ENCODE data around the gene PI3.
"Not testable (repeated sequence)": the region's sequence is repeated elsewhere in the genome, so short reads cannot be mapped to it uniquely, and the experiment has no call there.

The PI3 gene, protein sequence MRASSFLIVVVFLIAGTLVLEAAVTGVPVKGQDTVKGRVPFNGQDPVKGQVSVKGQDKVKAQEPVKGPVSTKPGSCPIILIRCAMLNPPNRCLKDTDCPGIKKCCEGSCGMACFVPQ

DNA sequence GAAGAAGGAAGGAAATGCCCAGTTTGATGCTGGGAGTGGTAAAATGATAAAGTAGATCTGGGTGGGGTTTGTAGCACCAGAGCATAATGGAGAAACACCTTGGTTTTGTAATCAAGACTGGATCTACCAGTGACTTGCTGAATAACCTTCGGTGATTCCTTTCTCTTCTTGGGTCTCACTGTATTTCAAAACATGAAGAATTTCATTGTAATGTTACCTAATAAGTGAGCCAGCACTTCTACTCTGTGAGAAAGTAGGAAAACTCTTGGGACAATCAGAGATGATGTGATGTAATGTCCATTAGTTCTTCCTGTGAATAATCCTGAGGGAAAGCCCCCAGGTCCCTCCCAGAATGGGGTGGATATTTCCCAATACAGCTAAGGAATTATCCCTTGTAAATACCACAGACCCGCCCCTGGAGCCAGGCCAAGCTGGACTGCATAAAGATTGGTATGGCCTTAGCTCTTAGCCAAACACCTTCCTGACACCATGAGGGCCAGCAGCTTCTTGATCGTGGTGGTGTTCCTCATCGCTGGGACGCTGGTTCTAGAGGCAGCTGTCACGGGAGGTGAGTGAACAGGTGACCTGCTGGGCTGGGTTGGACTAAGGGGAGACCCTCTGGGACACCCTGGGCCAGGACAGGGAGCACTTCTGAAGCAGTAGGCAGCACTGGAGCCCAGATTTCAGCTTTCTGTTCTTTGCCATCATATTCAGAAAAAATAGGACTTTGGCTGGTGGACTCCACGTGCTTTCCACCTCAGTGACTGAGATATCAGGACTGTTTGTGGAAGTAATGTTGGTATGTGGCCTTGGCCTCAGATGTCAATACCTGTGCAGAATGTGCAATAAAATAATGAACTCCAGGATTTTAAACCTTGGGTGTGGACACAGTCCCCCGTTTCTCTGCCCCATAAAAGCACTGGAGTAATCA lies at the start of gene PI3:
PI3 (plus strand) TSS at position 469 of the 931 bp plus-strand sequence; CDS start at position 490, 21 bp downstream.
- no peak for DNase-seq (ENCODE audit: low read depth in 2 of 2, low spot score in 1 of 2)

DNA sequence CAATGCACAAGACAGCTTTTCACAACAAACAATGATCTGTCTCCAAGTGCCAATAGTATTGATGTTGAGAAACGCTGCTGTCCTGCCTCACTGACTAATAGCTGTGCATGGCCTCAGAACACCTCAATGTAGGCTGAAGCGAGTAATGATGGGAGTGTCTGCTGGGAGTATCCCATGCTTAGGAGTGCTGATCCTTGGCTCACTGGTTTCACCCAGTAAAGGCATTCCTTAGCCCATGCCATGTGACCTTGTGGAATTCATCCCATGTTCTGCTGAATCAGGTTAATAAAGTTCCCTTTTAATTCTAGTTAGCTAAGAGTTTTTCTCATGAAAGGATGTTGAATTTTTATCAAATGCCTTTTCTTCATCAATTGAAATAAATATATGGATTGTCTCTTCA lies 46.6 kb upstream of the PI3 start:
- no peak for DNase-seq (ENCODE audit: low read depth in 2 of 2, low spot score in 1 of 2)

DNA sequence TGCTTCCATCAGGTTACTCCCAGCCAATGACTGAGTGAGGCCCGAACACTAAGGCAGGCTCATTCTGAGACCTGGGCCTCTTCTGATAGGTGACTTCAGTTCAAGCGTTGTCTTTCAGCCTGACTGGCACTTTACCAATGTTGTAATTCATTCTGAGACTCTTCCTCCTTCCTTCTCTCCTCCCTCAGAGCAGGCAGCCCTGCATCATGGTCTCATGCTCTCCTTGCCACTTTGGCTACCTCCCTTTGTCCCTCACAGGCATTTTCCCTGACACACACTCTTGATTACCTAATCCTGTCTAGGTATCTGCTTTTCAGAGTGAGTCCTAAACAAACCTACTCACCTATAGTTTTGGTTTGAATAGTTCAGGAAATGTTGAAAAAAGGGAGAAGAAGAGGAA lies 37.8 kb upstream of the PI3 start:
- no peak for DNase-seq (ENCODE audit: low read depth in 2 of 2, low spot score in 1 of 2)

DNA sequence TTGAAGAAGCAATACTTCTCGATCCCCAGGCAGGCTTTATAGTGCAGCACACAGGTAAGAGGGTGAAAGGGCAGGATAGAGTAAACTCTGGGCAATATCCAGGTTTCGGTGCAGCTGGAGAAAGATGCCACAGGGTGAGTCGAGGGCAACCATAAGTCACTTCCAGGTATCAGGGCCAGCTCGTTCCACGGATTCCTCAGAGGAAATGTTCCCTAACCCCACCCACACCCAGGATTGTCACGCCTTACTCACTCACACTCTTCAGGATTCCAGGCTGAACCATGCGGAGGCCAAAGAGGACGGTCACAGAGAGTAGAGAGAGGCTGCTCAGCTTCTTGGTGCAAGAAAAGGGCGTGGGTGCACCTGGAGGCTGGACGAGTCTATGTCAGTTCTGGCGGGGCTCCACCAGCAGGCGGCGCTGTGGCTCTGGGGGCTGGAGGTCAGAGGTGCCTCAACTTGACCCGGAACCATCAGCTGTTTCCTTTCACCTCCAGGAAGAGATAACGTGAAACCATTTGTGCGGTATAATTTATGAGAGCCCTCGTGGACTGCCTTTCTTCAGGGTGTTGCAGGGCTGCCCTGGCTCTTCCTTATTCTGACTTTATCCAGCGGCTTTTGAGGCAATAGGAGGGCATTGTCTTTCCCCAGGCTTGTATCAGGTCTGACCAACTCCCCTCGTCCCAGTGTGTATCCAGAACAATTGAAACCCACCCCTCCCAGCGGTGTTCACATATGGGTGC lies 36.0 kb upstream of the PI3 start:
- no peak for DNase-seq (ENCODE audit: low read depth in 2 of 2, low spot score in 1 of 2)

DNA sequence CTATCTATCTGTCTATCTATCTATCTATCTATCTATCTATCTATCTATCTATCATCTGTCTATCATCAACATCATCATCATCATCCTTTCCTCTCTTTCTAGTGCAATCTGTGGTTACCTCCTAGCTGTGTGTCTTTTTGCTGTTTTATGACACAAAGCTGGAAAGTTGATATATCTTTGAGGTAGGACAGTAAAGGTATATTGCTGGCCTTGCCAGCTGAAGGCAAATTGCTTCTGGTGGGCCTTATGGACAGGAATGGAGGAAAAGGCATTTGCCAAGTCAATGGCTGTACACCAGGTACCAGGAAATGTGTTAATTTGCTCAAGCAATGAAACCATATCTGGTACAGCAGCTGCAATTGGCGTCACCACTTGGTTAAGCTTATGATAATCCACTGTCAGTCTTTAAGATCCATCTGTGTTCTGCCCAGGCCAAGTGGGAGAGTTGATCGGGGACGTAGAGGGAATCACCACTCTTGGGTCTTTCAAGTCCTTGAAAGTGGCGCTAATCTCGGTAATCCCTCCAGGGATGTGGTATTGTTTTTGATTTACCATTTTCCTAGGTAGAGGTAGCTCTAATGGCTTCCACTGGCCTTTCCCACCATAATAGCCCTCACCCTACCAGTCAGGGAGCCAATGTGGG lies 34.8 kb upstream of the PI3 start:
- DNase-seq (ENCODE audit: low read depth in 2 of 2, low spot score in 1 of 2), result not testable (repeated sequence)

DNA sequence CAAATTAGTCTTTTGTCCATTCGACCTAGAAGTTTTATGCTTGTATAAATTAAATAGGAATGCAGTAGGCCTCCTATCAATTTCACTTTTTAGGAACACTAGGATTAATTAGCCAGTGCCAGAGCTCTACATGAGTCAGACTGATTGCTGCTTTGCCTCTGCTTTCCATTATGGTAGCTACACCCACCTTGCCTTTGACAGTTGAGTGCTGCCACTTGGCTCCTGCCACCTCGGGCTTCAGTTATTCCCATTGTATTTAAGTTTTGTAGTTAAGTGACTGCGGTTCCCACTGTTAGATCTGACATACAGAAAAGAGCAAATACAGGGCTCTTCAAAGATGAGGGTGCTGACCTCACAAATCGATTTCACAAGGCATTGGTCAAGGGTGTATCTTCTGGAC lies 33.9 kb upstream of the PI3 start:
- DNase-seq (ENCODE audit: low read depth in 2 of 2, low spot score in 1 of 2), result no peak

DNA sequence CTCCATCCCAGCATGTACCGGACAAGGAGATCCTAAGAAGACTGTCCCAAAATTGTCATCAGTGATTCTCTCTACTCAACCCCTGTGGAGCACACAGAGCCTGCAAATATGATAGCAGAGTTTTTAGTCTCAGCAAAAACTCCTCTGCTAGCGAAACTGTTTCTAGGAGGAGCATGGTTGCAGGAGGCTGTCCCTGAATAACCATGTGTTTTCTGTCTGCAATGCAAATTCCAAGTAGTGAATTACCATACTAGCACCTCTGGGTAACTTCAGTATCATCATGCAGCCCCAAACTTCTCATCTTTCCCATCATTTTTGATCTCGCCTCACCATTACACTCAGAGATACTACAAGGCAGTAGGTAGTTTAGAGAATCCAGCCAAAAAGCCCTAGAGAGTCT lies 25.6 kb upstream of the PI3 start:
- DNase-seq (ENCODE audit: low read depth in 2 of 2, low spot score in 1 of 2), result no peak

DNA sequence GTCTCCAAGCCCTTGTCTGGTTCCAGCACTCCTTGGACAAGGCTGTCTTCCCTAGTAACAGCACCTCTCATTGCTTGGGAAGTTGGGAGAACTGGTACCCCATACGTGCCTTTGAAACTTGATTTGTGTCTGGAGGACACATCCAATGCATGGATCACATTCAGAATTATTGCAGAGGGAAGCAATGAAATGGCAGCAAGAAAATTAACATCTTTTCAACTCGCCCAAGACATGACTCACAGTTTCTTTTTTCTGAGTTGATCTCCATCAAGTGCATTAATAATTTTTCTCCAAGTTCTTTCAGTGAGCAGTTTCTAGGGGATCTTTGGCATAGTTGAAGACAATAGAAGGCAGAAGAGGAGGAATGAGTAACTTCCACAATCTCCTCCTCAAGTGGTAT lies 22.3 kb upstream of the PI3 start:
- no peak for DNase-seq (ENCODE audit: low read depth in 2 of 2, low spot score in 1 of 2)

DNA sequence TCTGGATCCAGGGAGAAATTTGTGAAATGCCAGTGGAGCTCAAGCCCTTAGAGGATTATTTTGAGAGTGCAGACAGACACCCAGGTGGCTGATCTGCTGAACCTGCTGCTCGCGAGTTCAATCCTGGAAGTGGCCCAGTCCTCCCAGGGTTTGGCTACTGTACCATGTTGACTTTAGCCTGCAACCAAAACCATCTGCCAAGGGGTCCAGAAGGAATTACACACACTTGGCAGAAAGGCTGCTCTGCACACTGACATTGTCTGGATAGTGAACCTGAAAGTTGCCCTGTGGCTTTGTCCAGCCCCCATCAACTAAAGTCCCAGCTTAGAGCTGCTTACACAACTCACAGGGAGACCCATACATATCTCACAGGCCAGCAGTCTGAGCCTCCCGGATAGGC lies 21.6 kb upstream of the PI3 start:
- no peak for DNase-seq (ENCODE audit: low read depth in 2 of 2, low spot score in 1 of 2)

DNA sequence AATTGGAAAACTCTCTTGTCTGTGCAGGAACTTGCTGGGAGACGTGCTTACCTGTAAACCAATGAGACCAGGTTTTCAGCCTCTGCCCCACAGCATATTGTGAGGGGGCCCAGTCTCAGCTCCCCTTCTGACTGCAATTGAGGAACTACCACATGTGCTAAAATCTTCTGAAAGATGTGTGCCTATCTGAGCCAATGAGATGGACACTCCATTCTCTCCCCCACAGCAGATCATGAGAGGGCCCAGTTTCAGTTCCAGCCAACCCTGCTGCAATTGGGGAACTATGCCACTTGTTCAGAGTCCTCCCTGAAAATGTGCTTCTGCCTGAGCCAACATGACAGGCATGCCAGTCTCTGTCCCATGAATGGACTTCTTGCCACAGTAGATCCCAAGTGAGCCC lies 20.9 kb upstream of the PI3 start:
- DNase-seq (ENCODE audit: low read depth in 2 of 2, low spot score in 1 of 2), result no peak

DNA sequence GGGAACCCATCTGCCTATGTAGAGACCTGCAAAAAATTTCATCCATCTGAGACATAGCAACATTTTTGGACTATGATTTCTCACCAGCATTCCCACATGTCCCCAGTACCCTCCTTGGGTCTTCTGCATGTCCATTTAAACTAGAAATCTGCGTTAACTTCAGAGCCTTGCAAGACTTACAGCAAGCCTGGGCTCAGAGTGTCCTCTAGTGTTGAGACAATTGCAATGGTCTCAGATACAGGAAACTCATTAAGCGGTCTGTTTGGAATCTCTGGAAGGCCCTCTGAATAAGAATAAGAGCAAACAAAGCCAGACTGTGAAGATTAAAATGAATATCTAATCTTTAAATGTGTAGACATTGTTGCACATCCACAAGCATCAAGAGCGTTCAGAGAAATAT lies 20.5 kb upstream of the PI3 start:
- DNase-seq (ENCODE audit: low read depth in 2 of 2, low spot score in 1 of 2), result no peak

DNA sequence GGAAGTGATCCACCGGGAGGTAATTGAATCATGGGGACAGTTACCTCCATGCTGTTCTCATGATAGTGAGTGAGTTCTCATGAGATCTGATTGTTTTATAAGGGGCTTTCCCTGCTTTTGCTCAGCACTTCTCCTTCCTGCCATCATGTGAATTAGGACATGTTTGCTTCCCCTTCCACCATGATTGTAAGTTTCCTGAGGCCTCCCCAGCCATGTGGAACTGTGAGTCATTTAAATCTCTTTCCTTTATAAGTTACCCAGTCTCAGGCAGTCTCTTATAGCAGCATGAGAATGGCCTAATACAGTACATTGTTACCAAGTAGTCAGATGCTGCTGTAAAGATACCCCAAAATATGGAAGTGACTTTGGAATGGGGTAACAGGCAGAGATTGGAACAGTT lies 19.9 kb upstream of the PI3 start:
- DNase-seq (ENCODE audit: low read depth in 2 of 2, low spot score in 1 of 2), result not testable (repeated sequence)

DNA sequence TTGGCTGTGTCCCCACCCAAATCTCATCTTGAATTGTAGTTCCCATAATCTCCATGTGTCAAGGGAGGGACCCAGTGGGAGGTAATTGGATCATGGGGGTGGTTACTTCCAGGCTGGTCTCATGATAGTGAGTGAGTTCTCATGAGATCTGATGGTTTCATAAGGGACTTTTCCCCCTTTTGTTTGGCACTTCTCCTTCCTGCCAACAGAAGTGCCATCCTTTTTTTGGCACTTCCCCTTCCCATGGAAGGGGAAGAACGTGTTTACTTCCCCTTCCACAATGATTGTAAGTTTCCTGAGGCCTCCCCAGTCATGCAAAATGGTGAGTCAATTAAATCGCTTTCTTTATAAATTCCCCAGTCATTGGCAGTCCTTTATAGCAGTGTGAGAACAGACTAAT lies 18.0 kb upstream of the PI3 start:
- no peak for DNase-seq (ENCODE audit: low read depth in 2 of 2, low spot score in 1 of 2)

DNA sequence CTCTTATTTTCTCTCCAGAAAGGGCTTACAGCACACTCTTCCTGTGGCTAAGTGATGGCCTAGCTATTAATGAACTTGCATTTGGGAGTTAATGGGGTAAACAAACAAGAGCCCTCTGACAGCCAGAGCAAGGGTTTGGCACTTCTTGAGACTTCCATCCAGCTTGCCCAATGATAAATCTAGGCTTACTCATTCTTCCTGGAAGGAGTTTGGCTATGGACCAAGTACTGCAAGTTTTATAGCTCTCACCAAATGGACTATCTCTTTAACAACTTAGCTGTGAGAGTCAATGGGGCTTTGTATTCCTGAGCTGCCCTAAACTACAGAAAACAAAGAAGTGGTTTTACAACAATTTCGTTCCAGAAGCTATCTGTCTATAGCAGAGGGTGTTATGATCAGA lies 16.7 kb upstream of the PI3 start:
- DNase-seq (ENCODE audit: low read depth in 2 of 2, low spot score in 1 of 2), result no peak

DNA sequence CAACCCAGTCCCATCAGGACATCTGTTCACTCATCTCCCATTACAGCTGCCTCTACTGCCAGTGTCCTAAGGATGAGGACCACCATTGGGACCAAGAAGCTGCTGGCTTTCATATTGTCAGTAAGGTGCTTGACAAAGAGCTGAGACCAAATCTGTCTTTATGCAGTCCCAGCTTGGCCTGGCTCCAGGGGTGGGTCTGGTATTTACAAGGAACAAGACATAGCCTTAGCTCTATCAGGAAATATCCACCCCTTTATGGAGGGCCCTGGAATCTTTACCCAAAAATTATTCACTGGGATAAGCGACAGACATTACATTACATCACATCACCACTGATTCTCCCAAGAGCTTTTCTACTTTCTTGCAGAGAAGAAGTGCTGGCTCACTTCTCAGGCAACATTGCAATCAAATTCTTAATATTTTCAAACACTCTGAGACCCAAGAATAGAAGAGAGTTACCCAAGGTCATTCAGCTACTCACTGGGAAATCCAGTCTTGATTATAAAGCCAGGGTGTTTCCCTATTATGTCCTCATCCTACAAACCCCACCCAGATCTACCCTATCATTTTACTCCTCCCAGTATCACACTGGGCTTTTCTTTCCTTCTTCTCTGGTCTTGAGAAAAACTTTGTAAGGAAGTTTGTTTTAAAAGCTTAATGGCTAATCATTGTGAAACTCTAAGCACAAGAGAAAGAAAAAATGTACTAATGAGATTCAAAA lies 11.5 kb upstream of the PI3 start:
- DNase-seq (ENCODE audit: low read depth in 2 of 2, low spot score in 1 of 2), result no peak

DNA sequence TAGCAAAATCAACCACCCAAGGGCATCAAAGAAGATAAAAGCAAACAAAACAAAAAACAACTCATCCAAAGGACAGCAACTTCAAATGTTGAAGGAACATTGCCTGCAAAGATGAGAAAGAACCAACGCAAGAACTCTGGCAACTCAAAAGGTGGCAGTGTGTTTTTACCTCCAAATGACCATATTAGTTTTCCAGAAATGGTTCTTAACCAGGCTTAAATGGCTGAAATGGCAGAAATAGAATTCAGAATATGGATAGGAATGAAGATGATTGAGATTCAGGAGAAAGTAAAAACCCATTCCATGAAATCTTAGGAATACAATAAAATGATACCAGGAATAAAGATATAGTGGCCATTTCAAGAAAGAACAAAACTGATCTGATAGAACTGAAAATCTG lies 9.8 kb upstream of the PI3 start:
- DNase-seq (ENCODE audit: low read depth in 2 of 2, low spot score in 1 of 2), result no peak

DNA sequence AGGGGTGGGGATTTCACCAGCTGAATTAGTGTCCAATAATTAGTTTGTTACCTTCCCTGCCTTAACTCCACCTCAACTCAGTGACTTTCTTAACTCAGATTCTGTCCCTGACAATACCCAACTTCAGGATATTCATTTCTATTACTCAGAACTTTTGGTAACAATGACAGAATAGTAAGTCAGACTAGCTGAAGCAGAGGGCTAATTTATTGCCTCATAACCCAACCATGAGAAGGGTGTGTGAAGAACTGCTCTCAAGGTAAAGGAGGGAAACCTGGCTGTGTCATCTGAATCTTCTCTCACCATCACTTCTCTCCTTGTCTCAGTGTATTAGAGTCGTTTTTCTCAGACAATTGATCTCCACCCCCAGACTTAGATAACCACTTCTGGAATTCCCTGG lies 1.2 kb upstream of the PI3 start:
- no peak for DNase-seq (ENCODE audit: low read depth in 2 of 2, low spot score in 1 of 2)

DNA sequence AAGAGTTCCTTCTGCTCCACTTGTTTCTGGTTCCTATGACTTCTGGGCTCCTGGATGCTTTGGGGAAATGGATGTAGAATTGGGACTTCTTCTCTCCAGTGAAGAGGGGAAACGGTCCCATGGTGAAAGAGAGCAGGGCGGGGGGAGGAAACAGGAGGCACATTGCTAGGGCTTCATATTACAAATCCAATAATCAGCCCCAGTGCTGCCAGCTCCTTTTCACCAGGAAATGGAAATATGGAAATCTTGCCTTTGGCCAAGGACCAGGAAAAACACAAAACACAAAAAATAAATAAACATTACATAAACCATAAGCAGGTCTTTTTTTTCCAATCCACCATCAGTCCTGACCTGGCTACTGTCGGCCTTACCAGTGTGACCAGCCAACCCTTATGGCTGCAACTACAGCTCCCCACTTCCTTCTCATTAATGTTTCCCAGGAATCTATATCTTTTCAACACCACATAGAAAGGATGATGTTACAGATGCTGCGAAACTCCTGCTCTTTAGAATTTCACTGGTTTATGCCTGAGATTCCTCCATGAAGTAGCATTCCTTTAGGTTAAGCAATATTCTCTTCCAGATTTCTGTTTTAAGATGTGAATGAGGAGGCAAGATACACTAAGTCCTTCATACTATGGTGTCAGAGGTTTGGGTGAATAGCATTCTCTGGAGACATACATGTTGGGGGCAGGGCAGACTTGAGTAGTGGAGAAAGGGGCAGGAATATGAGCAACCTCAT lies 2.0 kb downstream of the PI3 start:
- no peak for DNase-seq (ENCODE audit: low read depth in 2 of 2, low spot score in 1 of 2)

DNA sequence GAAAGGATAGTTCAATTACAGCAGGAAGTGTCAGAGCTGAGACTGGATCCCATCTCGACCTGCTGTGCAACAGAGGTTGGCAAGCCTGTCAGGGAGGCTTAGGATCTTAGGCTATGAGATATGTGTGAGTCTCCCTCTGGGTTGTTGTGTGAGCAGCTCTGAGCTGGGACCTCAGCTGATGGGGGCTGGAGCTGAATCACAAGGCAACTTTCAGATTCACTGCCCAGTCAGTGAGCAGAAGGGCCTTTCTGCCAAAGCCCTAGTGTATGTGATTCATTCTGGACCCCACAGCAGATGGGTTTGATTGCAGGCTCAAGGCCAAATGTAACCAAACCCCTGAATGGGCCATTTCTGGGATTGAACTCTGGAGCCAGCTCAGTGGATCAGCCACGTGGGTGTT lies 4.5 kb downstream of the PI3 start:
- no peak for DNase-seq (ENCODE audit: low read depth in 2 of 2, low spot score in 1 of 2)

DNA sequence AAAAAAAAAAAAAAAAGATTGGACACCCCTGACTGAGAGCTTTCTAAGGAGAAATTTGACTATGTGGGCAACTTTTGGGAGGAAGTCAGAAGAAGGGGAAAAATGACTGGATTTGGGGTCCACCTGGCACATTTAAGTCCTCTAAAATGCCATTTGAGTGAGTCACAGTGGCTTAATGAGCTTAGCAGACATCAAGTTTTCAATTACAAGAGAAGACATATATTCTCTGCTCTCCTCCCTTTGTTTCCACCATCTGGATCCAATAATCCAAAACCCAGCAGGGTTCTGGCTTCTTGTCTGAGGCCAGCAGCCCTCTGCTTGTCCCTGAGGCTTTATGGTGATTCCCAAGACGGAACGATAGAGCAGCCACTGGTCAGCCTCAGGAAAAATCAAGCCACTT lies 6.9 kb downstream of the PI3 start:
- DNase-seq (ENCODE audit: low read depth in 2 of 2, low spot score in 1 of 2), result no peak

Data from stimulated activated CD8-positive, alpha-beta memory T cell treated with anti-CD3 and anti-CD28 coated beads, Interleukin-4, amount 100 ng/mL, for 4 hours (primary cell).